Loucy (cell line): Measurements from ENCODE around the gene CEMIP2.

Source experiments
- CTCF ChIP-seq: fragments of 200-600 bp; sonication (generic); conservative IDR thresholded peaks from 2 replicates; pipeline ENCODE4 v1.5.1; 2014; ENCODE audit warnings: mild to moderate bottlenecking, antibody characterized with exemption, low read length
- EZH2phosphoT487 ChIP-seq: fragments of 200-600 bp; IDR thresholded peaks from 2 replicates; pipeline ENCODE4 v1.6.1; 2018; ENCODE audit warnings: antibody characterized with exemption, mild to moderate bottlenecking, moderate library complexity, borderline replicate concordance

DNA sequence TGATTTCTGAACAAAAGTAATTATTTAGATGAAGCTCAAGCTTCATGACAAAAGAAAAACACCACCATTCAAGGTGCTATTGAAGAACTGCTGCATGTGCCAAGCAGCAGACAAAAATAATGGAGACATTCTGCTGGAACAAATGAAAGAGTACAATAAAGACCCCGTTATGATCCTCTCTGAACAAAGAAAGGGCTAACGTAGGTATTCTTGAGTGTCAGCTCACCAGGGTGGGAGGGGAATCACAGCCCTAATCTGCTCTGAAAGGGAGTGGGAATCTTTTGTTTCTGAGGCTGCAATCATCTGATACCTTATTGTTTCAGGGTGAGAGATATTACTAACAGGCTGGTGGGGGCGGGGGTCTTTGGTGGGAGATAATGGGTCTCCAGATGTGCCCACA lies 15.4 kb downstream of the CEMIP2 start:
- TF ChIP-seq CTCF (no peak), EZH2phosphoT487 (no peak)
